BJ (cell line): ENCODE results near the gene CCNJL. TPM values are rescaled to one million over a fixed set of nuclear protein-coding genes. Genes with fewer than 3 reads are reported as not detected.

Experiments
- CTCF ChIA-PET: fragments of 350-600 bp; formaldehyde crosslinking; extraction: SDS; loops from one replicate; lab custom pipeline; 2021; ENCODE audit warnings: antibody characterized with exemption, inconsistent platforms; lab: Yijun Ruan, JAX
- POLR2A ChIA-PET: fragments of 300-600 bp; sonication (Branson Sonifier 250); formaldehyde crosslinking; extraction: SDS; loops from one replicate; lab custom pipeline; 2021; ENCODE audit warnings: antibody characterized with exemption; lab: Charles Lee
- DNase-seq: peaks from one replicate; pipeline ENCODE4 v3.0.0-alpha.2; 2011; ENCODE audit warnings: low read depth
- H3K27me3 ChIP-seq: 2 replicates; pipeline ENCODE4 v1.6.0; 2011; ENCODE audit warnings: low read length; ENCODE audit not compliant: control insufficient read depth, insufficient read depth
- H3K36me3 ChIP-seq: 2 replicates; pipeline ENCODE4 v1.5.1; 2011; ENCODE audit warnings: low read length; ENCODE audit not compliant: control insufficient read depth, insufficient read depth
- H3K4me3 ChIP-seq: 2 replicates; pipeline ENCODE4 v1.5.1; 2011; ENCODE audit warnings: low read depth, mild to moderate bottlenecking, control low read depth, low read length
- CTCF ChIP-seq: IDR thresholded peaks from 2 replicates; pipeline ENCODE4 v1.5.1; 2011; ENCODE audit warnings: low read depth, mild to moderate bottlenecking, control low read depth, inconsistent platforms, low read length, moderate library complexity; ENCODE audit not compliant: insufficient read depth
- polyA plus RNA-seq: library from polyadenylated mRNA; depleted of rRNA; stranded (reverse); fragments of >200 nt; gene quantifications from 2 replicates; pipeline ENCODE4 v1.2.3, GENCODE V29; 2011

Gene CCNJL
- polyA plus RNA-seq, 1 experiment: 0.71 TPM

- no peaks in the 10 kb centered on the region; the same call in 1 of the 2 replicates for H3K27me3 ChIP-seq
- no peaks in the 10 kb centered on the region for H3K36me3 ChIP-seq
- DNase-seq: no peak
- CTCF ChIA-PET: no interaction called here
- no peak for TF ChIP-seq CTCF
- H3K4me3 ChIP-seq: no peak overlapping the region
- POLR2A ChIA-PET: no interaction called here
These were observed 44.2 kb downstream of the CCNJL start for GRCh38 chr5:160268121-160268520.

GRCh38 chr5:160266752-160267345, 45.5 kb downstream of the CCNJL start:
- no peak overlapping the region for H3K4me3 ChIP-seq
- no peak for TF ChIP-seq CTCF
- H3K36me3 ChIP-seq: no peaks in the 10 kb centered on the region
- DNase-seq: no peak
- ChIA-PET POLR2A (no interaction called here), CTCF (no interaction called here)
- H3K27me3 ChIP-seq: no peaks in the 10 kb centered on the region; the same call in 1 of the 2 replicates

GRCh38 chr5:160266044-160266443, 46.3 kb downstream of the CCNJL start:
- POLR2A ChIA-PET: no interaction called here
- no peak for TF ChIP-seq CTCF
- DNase-seq: no peak
- Histone ChIP-seq H3K27me3 (no peaks in the 10 kb centered on the region; the same call in 1 of the 2 replicates), H3K4me3 (no peak overlapping the region), H3K36me3 (no peaks in the 10 kb centered on the region)
- CTCF ChIA-PET: no interaction called here

- no peak for DNase-seq
- no peak for TF ChIP-seq CTCF
- CTCF ChIA-PET: interaction anchor here (0.5 kb wide), 1 partner anchor 72 kb away, joined by 3 read pairs; no protein-coding TSS in a partner anchor
These were observed 49.0 kb downstream of the CCNJL start for GRCh38 chr5:160263326-160263855.

GRCh38 chr5:160262151-160263074, 50.0 kb downstream of the CCNJL start:
- POLR2A ChIA-PET: no interaction called here

More at GRCh38 chr5:160263326-160263855, 49.0 kb downstream of the CCNJL start:
- Histone ChIP-seq H3K36me3 (no peaks in the 10 kb centered on the region), H3K4me3 (no peak overlapping the region), H3K27me3 (no peaks in the 10 kb centered on the region; the same call in 1 of the 2 replicates)
- POLR2A ChIA-PET: no interaction called here

More at GRCh38 chr5:160262151-160263074, 50.0 kb downstream of the CCNJL start:
- Histone ChIP-seq H3K36me3 (no peaks in the 10 kb centered on the region), H3K27me3 (no peaks in the 10 kb centered on the region; the same call in 1 of the 2 replicates), H3K4me3 (no peak overlapping the region)
- TF ChIP-seq CTCF: no peak
- CTCF ChIA-PET: interaction anchor here (0.5 kb wide), 1 partner anchor 73 kb away, joined by 3 read pairs; no protein-coding TSS in a partner anchor
- DNase-seq: no peak
